HG03175 (cell line): ENCODE data around the gene PRKAG1.

ENCODE experiments used
- ATAC-seq: cut with Tn5 transposase; IDR thresholded peaks from one replicate; pipeline ENCODE4 v1.9.1; 2021; ENCODE audit warnings: mild to moderate bottlenecking, moderate library complexity; ENCODE audit not compliant: unreplicated experiment

Gene PRKAG1

DNA sequence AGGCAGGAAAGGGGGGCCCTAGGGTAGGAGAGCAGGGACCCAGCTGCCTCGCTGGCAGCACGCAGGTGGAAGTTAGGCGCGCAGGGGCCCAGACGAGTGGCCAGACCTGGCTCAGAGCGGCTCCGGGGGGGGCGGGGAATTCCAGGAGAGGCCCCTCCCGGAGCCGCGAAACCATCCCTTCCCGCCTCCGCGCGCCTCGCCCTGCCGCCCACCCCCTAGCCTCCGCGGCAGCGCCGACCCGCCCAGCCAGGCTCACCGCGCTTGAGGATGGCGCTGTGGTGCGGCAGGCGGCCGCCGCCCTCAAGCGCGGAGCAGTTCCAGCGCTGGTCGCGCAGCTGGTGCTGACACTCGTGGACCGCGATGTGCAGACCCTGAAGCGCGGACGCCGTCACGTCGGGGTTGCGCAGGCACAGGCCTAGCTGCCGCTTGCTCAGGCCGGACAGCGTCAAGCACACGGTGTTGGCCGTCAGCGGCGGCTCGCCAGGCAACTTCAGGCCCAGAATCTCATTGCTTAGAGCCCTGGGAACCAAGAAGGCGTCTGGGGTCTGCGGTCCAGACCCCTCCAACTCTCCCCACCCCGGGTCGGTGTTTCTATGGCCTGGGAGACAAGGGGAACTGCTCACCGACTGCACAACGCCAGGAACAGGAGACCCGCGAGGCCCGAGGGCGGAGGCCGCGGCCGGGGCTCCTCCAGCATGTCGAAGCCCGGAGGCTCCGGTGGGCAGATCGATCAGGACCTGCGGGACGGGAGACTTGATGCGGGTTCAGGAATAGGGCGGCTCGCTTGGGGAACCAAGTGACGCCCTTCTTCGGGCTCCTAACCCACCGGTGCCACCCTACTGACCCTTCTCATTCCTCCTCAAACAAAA, 48.5 kb downstream of the PRKAG1 start:
- no peak for ATAC-seq

- ATAC-seq = no peak
These were observed 49.3 kb downstream of the PRKAG1 start for GRCh38 chr12:48969160-48969771.

DNA sequence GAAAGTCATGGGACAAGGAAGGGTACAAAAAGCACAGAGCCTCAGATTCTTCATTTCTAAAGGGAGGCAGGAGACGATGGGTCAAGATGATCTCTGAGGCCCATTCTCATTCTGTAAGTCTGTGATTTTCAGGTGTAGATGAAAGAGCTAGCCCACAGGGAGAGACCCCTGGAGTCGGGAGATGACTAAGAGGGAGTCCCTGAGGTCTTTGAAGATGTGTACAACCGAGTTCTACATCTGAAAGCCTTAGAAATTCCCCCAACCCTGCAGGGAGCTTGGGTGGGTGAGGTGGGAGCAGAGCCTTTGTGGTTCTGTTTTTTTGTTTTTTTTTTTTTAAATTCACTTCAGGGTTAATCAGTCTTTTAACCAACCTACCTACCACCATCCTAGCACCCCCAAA, 50.1 kb downstream of the PRKAG1 start:
- no peak for ATAC-seq

GRCh38 chr12:48967991-48968390, 50.6 kb downstream of the PRKAG1 start:
- ATAC-seq = no peak

GRCh38 chr12:48966177-48966895, 52.2 kb downstream of the PRKAG1 start:
- ATAC-seq = no peak

- no peak for ATAC-seq
These were observed 53.2 kb downstream of the PRKAG1 start for GRCh38 chr12:48965298-48965838.

DNA sequence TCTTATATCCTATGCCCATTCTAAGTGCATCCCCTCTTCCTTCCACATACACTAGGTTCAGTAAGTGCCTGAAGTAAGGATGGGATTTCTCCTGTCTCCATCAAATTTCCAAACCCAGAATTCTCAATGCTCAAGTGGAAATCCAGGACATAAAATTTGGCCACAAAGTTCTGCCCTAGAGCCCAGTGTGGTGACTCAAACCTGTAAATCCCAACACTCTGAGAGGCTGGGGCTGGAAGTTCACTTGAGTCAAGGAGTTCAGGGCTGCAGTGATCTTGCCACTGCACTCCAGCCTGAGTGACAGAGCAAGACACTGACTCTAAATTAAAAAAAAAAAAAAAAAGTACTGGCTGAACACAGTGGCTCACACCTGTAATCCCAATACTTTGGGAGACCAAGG, 56.8 kb downstream of the PRKAG1 start:
- ATAC-seq = no peak

DNA sequence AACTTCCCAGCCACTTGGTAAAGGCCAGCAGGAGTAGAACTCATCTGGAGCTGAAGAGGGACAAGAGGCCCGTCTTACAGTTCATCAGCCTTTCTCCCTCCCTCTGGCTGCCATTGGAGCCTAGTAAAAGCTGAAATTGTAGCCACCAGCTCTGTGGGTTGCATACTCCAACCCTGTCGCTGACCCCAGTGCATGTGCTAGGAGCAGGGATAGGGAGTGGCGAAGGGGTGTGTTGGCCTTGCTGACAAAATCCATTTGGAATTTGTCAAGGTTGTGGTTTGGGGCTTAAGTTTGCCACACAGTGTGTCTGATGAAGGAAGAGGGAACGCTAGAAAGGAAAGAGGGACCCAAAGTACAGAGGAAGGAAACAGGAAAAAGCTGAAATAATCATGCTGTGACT, 57.2 kb downstream of the PRKAG1 start:
- ATAC-seq = no peak

GRCh38 chr12:48960834-48961233, 57.7 kb downstream of the PRKAG1 start:
- ATAC-seq = no peak

DNA sequence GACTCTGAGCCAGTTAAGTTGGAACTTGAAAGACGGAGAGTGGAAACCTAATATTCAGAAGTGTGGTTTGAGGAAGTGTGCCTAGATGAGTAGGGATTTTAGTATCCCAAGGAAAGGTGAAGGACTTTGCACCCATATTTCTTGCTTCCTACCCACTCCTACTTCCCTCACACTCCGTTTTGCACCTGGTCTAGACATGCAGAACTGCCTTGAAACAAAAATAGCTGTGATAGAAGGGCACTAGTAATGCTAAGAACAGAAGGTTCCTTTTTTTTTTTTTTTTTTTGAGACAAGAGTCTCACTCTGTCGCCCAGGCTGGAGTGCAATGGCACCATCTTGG, 60.6 kb downstream of the PRKAG1 start:
- ATAC-seq = no peak

DNA sequence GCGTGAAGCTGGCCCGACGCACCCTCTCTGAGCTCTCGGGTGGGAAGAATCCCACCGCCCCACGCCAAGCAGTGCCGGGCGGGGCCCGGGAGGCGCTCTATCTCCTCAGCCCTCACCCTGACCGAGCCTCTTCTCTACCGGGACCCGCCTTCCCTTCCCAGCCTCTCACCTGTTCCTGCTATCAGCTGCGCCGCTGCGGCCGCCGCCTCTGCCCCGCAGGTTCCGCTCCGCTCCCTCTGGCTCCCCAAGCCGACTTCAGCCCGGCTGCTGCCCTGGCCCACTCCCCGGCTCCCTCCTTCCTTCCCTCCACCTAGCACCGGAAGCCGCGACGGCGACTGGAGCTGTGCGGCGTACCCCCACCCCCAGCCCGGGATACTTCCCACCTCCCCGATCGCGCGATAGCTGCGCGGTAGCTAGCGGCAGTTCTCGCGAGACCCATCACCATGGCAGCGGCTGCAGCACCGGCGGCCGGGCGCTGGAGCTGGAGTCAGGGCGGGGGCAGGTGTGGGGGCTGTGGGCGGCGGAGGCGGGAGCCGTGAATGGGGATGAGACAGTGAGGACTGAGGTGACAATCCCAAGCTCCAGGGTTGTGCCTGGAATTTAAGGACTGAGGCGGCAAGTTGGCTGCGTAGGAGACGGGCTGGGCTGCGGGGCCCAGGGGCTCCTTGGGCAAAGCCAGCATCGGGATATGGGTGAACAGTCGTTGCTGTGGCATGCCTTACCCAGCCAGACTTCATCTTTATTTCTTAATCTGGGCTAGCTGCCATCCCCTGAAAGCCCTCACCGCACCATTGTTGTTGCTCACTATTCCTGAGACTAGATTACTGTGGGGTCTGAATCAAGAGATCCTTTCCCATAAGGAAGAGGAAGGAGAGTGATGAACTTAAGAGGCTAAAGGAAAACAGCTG, 61.2 kb downstream of the PRKAG1 start, which contains the start of gene ARF3:
Gene ARF3 (minus strand): TSS at position 347 of the 908 bp plus-strand sequence. CDS start 16,392 bp downstream, outside the sequence.
- peak; percentile 88 for ATAC-seq

GRCh38 chr12:48956279-48957140, 62.1 kb downstream of the PRKAG1 start:
- ATAC-seq = peak; percentile 15

DNA sequence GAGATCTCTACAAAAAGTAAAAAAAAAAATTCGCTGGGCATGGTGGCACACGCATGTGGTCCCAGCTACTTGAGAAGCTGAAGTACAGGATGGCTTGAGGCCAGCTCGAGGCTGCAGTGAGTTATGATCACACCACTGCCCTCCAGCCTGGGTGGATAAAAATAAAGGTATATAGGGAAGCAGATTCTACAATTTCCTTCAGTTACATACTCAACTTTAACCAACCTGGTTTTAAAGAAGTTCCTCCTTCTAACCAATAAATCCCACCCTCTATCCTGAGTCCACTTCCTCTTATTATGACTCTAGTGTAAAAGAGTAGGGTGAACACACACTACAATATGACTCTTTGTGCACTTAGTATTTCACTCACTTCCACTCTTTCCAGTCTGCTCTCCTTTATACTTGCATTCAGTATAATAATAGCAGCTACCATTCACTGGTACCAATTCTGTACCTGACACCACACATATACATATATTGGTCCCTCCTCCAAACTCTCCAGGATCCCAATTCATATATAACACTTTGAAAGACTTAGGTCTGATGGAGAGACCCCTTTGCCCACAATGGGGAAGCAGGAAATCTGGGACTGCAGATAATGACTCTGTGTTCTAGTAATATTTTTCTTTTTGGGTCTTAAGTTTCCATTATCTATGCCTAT, 63.6 kb downstream of the PRKAG1 start:
- no peak for ATAC-seq

GRCh38 chr12:48954061-48954460, 64.5 kb downstream of the PRKAG1 start:
- no peak for ATAC-seq

DNA sequence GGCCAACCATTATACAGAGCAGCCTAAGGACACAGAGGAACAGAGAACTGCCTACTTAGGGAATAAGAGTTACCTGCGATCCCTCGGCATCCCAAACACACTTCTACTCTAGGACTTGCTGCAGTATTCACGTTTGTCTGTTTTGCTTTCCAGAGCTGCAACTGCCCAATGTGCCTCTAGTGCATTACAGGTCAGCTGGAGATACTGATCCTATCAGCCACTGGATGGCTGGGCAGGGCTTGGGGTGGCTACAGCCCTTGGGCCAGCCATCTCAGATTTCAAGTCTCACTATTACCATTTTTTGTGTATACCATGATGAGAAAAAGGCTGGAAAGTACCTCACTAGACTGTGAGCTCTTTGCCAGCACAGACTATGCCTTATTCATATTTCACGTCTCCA, 65.9 kb downstream of the PRKAG1 start:
- no peak for ATAC-seq
